Measurements from ENCODE around the gene KMT5B. TPM values are rescaled to one million over a fixed set of nuclear protein-coding genes. Genes with fewer than 3 reads are reported as not detected.
A peak's percentile ranks its signal among the peaks of the same experiment; 100 is the strongest.

KMT5B gene
- total and polyA plus RNA-seq, 2 of the 4 experiments (the other 2 are of a cell fraction): 11.2 to 13.4 TPM

GRCh38 chr11:68214173-68215086 lies 1.3 kb upstream of the KMT5B start:
- Histone ChIP-seq H2BK20ac (ENCODE audit: low read depth, low read length) (no peak overlapping the region), H3K14ac (replicated peaks; ENCODE audit: low read depth, low read length) (peak overlapping the region; percentile 96), H3K4ac (ENCODE audit: low read depth, low read length) (peak overlapping the region; percentile 96), H2AFZ (replicated peaks; ENCODE audit: low read length, poor library complexity) (peak overlapping the region; percentile 95), H3K18ac (ENCODE audit: low read depth, low read length) (peak overlapping the region; percentile 78), H4K5ac (ENCODE audit: low read depth, low read length) (peak overlapping the region; percentile 88), H3K79me1 (ENCODE audit: low read depth in 1 of 2, low read length in 2 of 2) (peaks cover 6 to 31% of the 10 kb centered on the region in 2 experiments), H3K9ac (ENCODE audit: low read depth, low read length) (peak overlapping the region; percentile 86), H3K27ac (ENCODE audit: insufficient read depth, low read length) (peak overlapping the region; percentile 89), H3K4me3 (ENCODE audit: insufficient read depth, low read depth, low read length) (peak overlapping the region; percentile 100), H3K4me1 (ENCODE audit: control insufficient read depth, insufficient read depth, low read length) (peaks cover 3% of the 10 kb centered on the region; the same call in 1 of the 2 replicates), H2BK5ac (ENCODE audit: low read depth, low read length, poor library complexity, severe bottlenecking) (peak overlapping the region; percentile 85), H4K91ac (ENCODE audit: insufficient read depth, low read depth, low read length) (peak overlapping the region; percentile 84), H4K20me1 (ENCODE audit: insufficient read depth, low read length) (peaks cover 32% of the 10 kb centered on the region), H3K4me2 (ENCODE audit: low read depth, low read length) (peak overlapping the region; percentile 81), H3K9me1 (ENCODE audit: insufficient read depth, low read length) (peaks cover 11% of the 10 kb centered on the region; the same call in 1 of the 2 replicates), H3K9me3 (ENCODE audit: control insufficient read depth, insufficient read depth, low read length) (no peaks in the 10 kb centered on the region), H2AK9ac (replicated peaks; ENCODE audit: low read depth, low read length, poor library complexity) (peak overlapping the region; percentile 96), H2AK5ac (ENCODE audit: low read depth, low read length) (peak overlapping the region; percentile 61), H2BK15ac (ENCODE audit: low read depth, low read length) (peak overlapping the region; percentile 21; the same call in 1 of the 3 replicates), H3K56ac (ENCODE audit: extremely low read depth, insufficient read depth, low read length) (peak overlapping the region; percentile 65; the same call in 1 of the 2 replicates), H3K36me3 (ENCODE audit: control insufficient read depth, insufficient read depth, low read length) (no peaks in the 10 kb centered on the region), H4K8ac (ENCODE audit: low read depth in 2 of 2, low read length in 2 of 2) (peak overlapping the region; percentile 93 to 98; a peak in 3 of 4 replicates), H3K23ac (ENCODE audit: low read depth, low read length) (peak overlapping the region; percentile 93), H3K27me3 (ENCODE audit: control insufficient read depth, insufficient read depth, low read length) (peaks cover 22% of the 10 kb centered on the region), H2BK120ac (ENCODE audit: low read depth, low read length) (peak overlapping the region; percentile 69)
- 20% methylated on average over 28 of the region's 58 CpGs; no CpG with 5 or more reads in 1 of the 2 experiments for WGBS, 2 experiments (ENCODE audit: extremely low coverage in 2 of 2, insufficient read length in 1 of 2)
- POLR2A ChIA-PET (ENCODE audit: unreplicated experiment): no interaction called here
- DNase-seq: no peak
- dilution Hi-C loops (cut with HindIII; ENCODE audit: low sequenced_read_pairs, unreplicated experiment): no loop called here
- intact Hi-C loops (cut with micrococcal nuclease): no loop called here
- CTCF ChIA-PET: no interaction called here
- peak; percentile 4 for ATAC-seq (ENCODE audit: low read depth)
- in situ Hi-C loops (cut with MboI; ENCODE audit: low sequenced_read_pairs): no loop called here
- TF ChIP-seq MXI1 (IDR thresholded peaks at IDR 0.05; ENCODE audit: borderline replicate concordance, low read depth, low read length): no peak
- TF ChIP-seq RAD21 (IDR thresholded peaks at IDR 0.05; ENCODE audit: low read length): no peak
- TF ChIP-seq USF2 (IDR thresholded peaks at IDR 0.05; ENCODE audit: low read depth, low read length): no peak
- no peak for TF ChIP-seq CTCF (conservative IDR thresholded peaks at IDR 0.05; ENCODE audit: low read depth, low read length)
- TF ChIP-seq CHD1 (IDR thresholded peaks at IDR 0.05; ENCODE audit: low read depth, low read length): 0 out of 2 replicates have a peak, but pooled peaks have one; percentile 17
- no TSS peak for BruUV-seq (replicated peaks)

Measured in IMR-90 (cell line).